ENCODE results near the gene CHKA.

DNA sequence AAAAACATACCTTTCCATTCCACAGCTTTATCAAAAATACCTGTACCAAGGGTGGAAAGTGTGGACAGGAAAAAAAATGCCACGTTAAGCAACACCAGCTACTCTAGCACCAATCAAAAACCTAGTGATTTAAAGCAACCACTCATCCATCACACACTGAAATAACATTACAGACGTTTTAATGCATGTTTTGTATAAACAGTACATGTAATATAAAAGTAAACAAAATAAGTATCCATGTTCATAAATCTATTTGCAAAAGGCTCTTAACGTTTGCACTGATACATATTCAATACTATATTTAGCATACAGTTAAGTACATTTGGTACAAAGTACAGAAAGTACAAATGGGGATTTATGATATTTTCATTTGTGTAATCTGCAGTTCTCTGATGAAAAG is 38.7 kb downstream of the CHKA start:
- no peak for TF ChIP-seq EP300 (IDR thresholded peaks at IDR 0.05)
- TF ChIP-seq, protein P1, sequence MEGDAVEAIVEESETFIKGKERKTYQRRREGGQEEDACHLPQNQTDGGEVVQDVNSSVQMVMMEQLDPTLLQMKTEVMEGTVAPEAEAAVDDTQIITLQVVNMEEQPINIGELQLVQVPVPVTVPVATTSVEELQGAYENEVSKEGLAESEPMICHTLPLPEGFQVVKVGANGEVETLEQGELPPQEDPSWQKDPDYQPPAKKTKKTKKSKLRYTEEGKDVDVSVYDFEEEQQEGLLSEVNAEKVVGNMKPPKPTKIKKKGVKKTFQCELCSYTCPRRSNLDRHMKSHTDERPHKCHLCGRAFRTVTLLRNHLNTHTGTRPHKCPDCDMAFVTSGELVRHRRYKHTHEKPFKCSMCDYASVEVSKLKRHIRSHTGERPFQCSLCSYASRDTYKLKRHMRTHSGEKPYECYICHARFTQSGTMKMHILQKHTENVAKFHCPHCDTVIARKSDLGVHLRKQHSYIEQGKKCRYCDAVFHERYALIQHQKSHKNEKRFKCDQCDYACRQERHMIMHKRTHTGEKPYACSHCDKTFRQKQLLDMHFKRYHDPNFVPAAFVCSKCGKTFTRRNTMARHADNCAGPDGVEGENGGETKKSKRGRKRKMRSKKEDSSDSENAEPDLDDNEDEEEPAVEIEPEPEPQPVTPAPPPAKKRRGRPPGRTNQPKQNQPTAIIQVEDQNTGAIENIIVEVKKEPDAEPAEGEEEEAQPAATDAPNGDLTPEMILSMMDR (IDR thresholded peaks at IDR 0.05) = no peak

All from stomach (tissue), 4 donors.